ENCODE results near the gene DLG1.

The DLG1 gene

GRCh38 chr3:197306374-197307086 lies 8.1 kb upstream of the DLG1 start:
- TF ChIP-seq TAF1 (IDR thresholded peaks at IDR 0.05; ENCODE audit: borderline replicate concordance, insufficient read depth, low read length) = no peak
- no peak for TF ChIP-seq POLR2AphosphoS5 (IDR thresholded peaks at IDR 0.05; ENCODE audit: low read depth, low read length)
- no peak for TF ChIP-seq SIN3A (IDR thresholded peaks at IDR 0.05; ENCODE audit: borderline replicate concordance, insufficient read depth, low read length)
- no peak for TF ChIP-seq FOXP2 (optimal IDR thresholded peaks at IDR 0.05; ENCODE audit: borderline replicate concordance, extremely low read depth, extremely low read length, insufficient read depth)
- no peak for TF ChIP-seq REST (IDR thresholded peaks at IDR 0.05; ENCODE audit: insufficient read depth in 1 of 2, low read depth in 2 of 2, low read length in 2 of 2)

GRCh38 chr3:197305854-197306253 lies 7.4 kb upstream of the DLG1 start:
- TF ChIP-seq SIN3A (IDR thresholded peaks at IDR 0.05; ENCODE audit: borderline replicate concordance, insufficient read depth, low read length) (no peak), POLR2AphosphoS5 (IDR thresholded peaks at IDR 0.05; ENCODE audit: low read depth, low read length) (no peak), FOXP2 (optimal IDR thresholded peaks at IDR 0.05; ENCODE audit: borderline replicate concordance, extremely low read depth, extremely low read length, insufficient read depth) (no peak), REST (IDR thresholded peaks at IDR 0.05; ENCODE audit: insufficient read depth in 1 of 2, low read depth in 2 of 2, low read length in 2 of 2) (no peak), TAF1 (IDR thresholded peaks at IDR 0.05; ENCODE audit: borderline replicate concordance, insufficient read depth, low read length) (no peak)

- no peak for TF ChIP-seq FOXP2 (optimal IDR thresholded peaks at IDR 0.05; ENCODE audit: borderline replicate concordance, extremely low read depth, extremely low read length, insufficient read depth)
- no peak for TF ChIP-seq POLR2AphosphoS5 (IDR thresholded peaks at IDR 0.05; ENCODE audit: low read depth, low read length)
- TF ChIP-seq TAF1 (IDR thresholded peaks at IDR 0.05; ENCODE audit: borderline replicate concordance, insufficient read depth, low read length) = no peak
- no peak for TF ChIP-seq SIN3A (IDR thresholded peaks at IDR 0.05; ENCODE audit: borderline replicate concordance, insufficient read depth, low read length)
- no peak for TF ChIP-seq REST (IDR thresholded peaks at IDR 0.05; ENCODE audit: insufficient read depth in 1 of 2, low read depth in 2 of 2, low read length in 2 of 2)
These were observed 5.0 kb upstream of the DLG1 start for GRCh38 chr3:197303452-197303851.

- no peak for TF ChIP-seq REST (IDR thresholded peaks at IDR 0.05; ENCODE audit: insufficient read depth in 1 of 2, low read depth in 2 of 2, low read length in 2 of 2)
- TF ChIP-seq SIN3A (IDR thresholded peaks at IDR 0.05; ENCODE audit: borderline replicate concordance, insufficient read depth, low read length) = no peak
- TF ChIP-seq FOXP2 (optimal IDR thresholded peaks at IDR 0.05; ENCODE audit: borderline replicate concordance, extremely low read depth, extremely low read length, insufficient read depth) = no peak
- TF ChIP-seq POLR2AphosphoS5 (IDR thresholded peaks at IDR 0.05; ENCODE audit: low read depth, low read length) = no peak
- no peak for TF ChIP-seq TAF1 (IDR thresholded peaks at IDR 0.05; ENCODE audit: borderline replicate concordance, insufficient read depth, low read length)
These were observed 4.4 kb upstream of the DLG1 start for GRCh38 chr3:197302696-197303341.
